Activated CD8-positive, alpha-beta memory T cell treated with anti-CD3 and anti-CD28 coated beads for 36 hours (primary cell): ENCODE data around the gene EMC10. TPM values are rescaled to one million over a fixed set of nuclear protein-coding genes. Genes with fewer than 3 reads are reported as not detected.
"Not testable (repeated sequence)": the region's sequence is repeated elsewhere in the genome, so short reads cannot be mapped to it uniquely, and the experiment has no call there.

Source experiments
- CTCF ChIA-PET: fragments of 350-600 bp; sonication (Branson Sonifier 250); formaldehyde crosslinking; loops from one replicate; lab custom pipeline; 2021; ENCODE audit warnings: antibody characterized with exemption; lab: Charles Lee
- POLR2A ChIA-PET: fragments of 350-600 bp; sonication (Branson Sonifier 250); formaldehyde crosslinking; loops from one replicate; lab custom pipeline; 2021; ENCODE audit warnings: antibody characterized with exemption; lab: Charles Lee
- total RNA-seq, 2 experiments: library from RNA; stranded (reverse); gene quantifications; one replicate each; pipeline ENCODE4 v1.2.3, GENCODE V29; 2021

EMC10 gene
- total RNA-seq, 2 experiments from 2014 or later, result 65.0 to 67.0 TPM

GRCh38 chr19:50520822-50521465 is 44.6 kb downstream of the EMC10 start:
- POLR2A ChIA-PET, result no interaction called here
- CTCF ChIA-PET, result no interaction called here

DNA sequence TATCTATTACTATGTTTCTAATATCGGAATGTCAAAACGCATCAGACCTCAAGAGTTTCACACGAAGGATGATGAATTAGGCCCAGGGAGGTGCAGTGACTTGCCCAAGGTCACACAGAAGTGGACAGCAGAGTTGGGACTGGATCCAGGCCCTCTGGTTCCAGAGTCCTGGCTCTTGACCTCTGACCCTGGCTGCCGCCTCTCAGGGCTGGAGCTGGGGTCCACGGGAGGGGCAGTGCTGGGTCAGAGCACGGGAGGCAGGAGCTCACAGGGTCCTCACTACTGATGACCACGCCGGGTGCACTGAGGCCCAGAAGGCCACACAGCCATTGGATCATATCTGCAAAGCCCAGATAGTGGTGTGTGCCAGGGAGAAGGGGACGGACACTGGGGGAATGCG is 46.6 kb downstream of the EMC10 start:
- POLR2A ChIA-PET, result no interaction called here
- CTCF ChIA-PET, result interaction anchor here (0.7 kb wide), 1 partner anchor 11 kb away, joined by 3 read pairs; no protein-coding TSS in a partner anchor

GRCh38 chr19:50528052-50528451 is 51.7 kb downstream of the EMC10 start:
- CTCF ChIA-PET, POLR2A ChIA-PET: not testable (repeated sequence)

DNA sequence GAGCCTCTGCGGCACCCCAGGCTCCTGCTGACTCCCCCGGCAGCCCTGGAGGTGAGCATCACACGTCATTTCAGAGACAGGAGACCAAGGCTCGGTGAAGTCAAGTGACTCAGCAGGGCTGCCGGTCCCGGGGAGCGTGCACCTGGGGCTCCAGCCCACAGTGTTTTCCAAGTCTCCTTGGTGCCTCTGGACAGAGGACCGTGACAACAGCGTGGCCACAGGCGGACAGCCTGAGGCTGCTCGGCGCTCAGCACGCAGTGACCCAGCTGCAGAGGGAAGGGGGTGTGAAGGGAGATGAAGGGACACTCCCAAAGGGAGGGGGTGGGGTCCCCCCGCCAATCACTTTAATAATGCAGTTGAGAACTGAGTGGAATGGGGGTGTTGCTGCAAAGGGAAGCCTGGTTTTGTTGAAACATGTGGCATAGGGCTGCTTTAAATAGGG is 54.9 kb downstream of the EMC10 start:
- POLR2A ChIA-PET, result no interaction called here

GRCh38 chr19:50532952-50533351 is 56.6 kb downstream of the EMC10 start:
- CTCF ChIA-PET, result interaction anchor here (1.0 to 2.2 kb wide), 2 partner anchors 11 to 23 kb away, joined by 3 to 8 read pairs; no protein-coding TSS in a partner anchor
- POLR2A ChIA-PET, result no interaction called here

More for the DNA sequence above, 54.9 kb downstream of the EMC10 start:
- CTCF ChIA-PET, result no interaction called here

DNA sequence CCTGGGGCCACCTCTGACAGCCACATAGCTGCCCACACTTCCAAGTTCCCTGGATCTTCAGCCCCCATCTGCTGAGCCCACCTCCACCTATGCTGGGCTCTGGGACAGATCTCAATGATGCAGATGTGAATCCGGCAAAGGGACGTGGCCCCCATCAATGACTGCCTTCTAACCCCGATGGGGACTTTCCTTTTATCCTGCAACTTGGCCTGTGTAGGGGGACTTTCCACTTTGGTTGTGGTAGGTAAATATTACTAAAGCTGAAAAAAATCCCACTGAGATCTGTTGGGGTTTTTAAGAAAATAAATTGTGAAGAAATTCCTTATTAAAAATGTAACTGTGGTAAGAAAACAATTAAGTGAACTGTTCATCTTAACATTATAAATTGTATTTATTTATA is 58.2 kb downstream of the EMC10 start:
- ChIA-PET CTCF (interaction anchor here (2.2 kb wide), 1 partner anchor 22 kb away, joined by 8 read pairs; no protein-coding TSS in a partner anchor), POLR2A (no interaction called here)

DNA sequence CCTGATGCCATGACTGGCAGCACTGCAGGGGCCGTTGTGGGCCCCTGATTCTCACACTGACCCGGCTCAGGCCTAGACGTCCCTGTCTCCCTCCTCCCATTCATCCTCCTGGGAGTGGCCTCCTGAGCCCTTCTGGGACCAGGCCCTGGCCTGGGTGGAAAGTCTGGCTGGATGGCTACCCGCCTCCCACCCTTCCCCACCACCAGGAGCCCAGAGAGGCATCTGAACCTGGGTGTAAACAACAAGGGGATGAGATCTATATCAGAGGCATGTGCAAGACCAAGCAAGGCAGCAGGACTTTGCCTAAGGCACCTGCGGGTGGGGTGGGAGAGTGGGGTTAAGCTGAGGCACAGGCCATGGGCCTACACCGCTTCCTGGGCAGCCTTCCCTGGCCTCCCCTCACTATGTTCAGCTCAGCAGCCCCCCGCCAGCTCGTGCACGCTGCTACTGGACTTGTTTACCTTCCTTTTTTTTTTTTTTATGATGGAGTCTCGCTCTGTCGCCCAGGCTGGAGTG is 59.4 kb downstream of the EMC10 start:
- ChIA-PET CTCF (interaction anchor here (0.9 kb wide), 1 partner anchor 72 kb away, joined by 4 read pairs; no protein-coding TSS in a partner anchor), POLR2A (no interaction called here)

DNA sequence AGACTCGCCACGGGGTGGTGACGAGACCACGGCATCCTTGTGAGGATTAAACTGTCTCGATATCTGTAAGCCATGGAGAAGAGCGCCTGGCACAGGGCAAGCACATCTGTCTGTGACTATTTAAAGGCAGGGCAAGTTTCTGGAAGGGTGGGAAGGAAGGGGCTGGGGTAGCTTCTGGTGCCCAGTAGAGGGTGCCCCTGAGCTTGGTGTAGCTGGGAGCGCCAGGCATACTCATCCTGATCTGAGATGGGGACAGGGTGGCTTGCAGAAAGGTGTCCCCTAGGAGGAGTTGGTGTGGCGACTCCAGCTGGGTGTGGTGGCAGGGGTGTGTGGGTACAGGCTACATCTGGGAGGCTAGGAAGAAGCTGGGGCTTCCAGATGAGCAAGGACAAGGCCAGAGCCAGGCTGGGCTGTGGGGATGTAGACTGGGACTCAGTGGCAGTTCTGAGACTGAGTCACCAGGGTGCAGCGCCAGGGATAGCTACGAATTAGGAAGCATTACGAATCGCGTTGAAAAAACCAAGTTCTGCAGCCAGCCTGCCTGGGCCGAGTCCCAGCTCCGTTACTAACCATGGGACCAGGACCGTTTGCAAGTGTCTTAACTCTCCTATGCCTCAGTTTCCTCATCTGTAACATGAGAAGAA is 60.5 kb downstream of the EMC10 start:
- POLR2A ChIA-PET, result no interaction called here
- CTCF ChIA-PET, result interaction anchor here (0.9 to 2.2 kb wide), 5 partner anchors 8 to 248 kb away, joined by 4 to 9 read pairs (median 6); no protein-coding TSS in a partner anchor

- ChIA-PET CTCF (interaction anchor here (0.6 to 2.2 kb wide), 8 partner anchors 8 to 385 kb away, joined by 3 to 9 read pairs (median 5); no protein-coding TSS in a partner anchor), POLR2A (no interaction called here)
Measured at GRCh38 chr19:50537306-50537685, 61.0 kb downstream of the EMC10 start.

- CTCF ChIA-PET, result interaction anchor here (0.6 to 2.2 kb wide), 9 partner anchors 9 to 384 kb away, joined by 3 to 9 read pairs (median 4); no protein-coding TSS in a partner anchor
- POLR2A ChIA-PET, result no interaction called here
Measured at GRCh38 chr19:50537769-50538230, 61.5 kb downstream of the EMC10 start.

Other genes with a start within 250 kb of the EMC10 start
- gene KCNC3, start 147.1 kb upstream of the EMC10 start, total RNA-seq, result under 1 TPM; 0.51 to 0.57 TPM
- gene NAPSA, start 110.9 kb upstream of the EMC10 start, total RNA-seq, result 10 to 100 TPM; 40.8 to 43.1 TPM
- gene NR1H2, start 100.0 kb upstream of the EMC10 start, total RNA-seq, result 10 to 100 TPM; 67.4 to 70.9 TPM
- 100 to 1,000 TPM; 173 to 183 TPM for gene POLD1, start 92.2 kb upstream of the EMC10 start, total RNA-seq
- gene SPIB, start 57.6 kb upstream of the EMC10 start, total RNA-seq, result under 1 TPM; 0.57 to 0.96 TPM
- gene MYBPC2, start 43.6 kb upstream of the EMC10 start, total RNA-seq, result under 1 TPM in 1 of 2 experiments, not detected in 1; 0.04 TPM
- gene GARIN5A, start 341 bp downstream of the EMC10 start, total RNA-seq, result under 1 TPM; 0.34 to 0.69 TPM
- gene JOSD2, start 34.7 kb downstream of the EMC10 start, total RNA-seq, result 10 to 100 TPM; 40.0 to 44.8 TPM
- not detected for gene ASPDH, start 37.4 kb downstream of the EMC10 start, total RNA-seq
- gene LRRC4B, start 91.9 kb downstream of the EMC10 start, total RNA-seq, result not detected
- gene SYT3, start 163.4 kb downstream of the EMC10 start, total RNA-seq, result under 1 TPM; 0.11 to 0.50 TPM
- under 1 TPM; 0.44 to 0.67 TPM for gene C19orf81, start 172.9 kb downstream of the EMC10 start, total RNA-seq
- gene SHANK1, start 243.3 kb downstream of the EMC10 start, total RNA-seq, result not detected
- under 1 TPM; 0.63 to 0.70 TPM for gene CLEC11A, start 246.9 kb downstream of the EMC10 start, total RNA-seq